GM19395 (cell line): Measurements from ENCODE around the gene CCDC127.
"Not testable (repeated sequence)": the region's sequence is repeated elsewhere in the genome, so short reads cannot be mapped to it uniquely, and the experiment has no call there.

Experiments
- ATAC-seq: cut with Tn5 transposase; IDR thresholded peaks from one replicate; pipeline ENCODE4 v1.9.1; 2021; ENCODE audit warnings: mild to moderate bottlenecking, moderate library complexity; ENCODE audit not compliant: unreplicated experiment

CCDC127 gene, protein sequence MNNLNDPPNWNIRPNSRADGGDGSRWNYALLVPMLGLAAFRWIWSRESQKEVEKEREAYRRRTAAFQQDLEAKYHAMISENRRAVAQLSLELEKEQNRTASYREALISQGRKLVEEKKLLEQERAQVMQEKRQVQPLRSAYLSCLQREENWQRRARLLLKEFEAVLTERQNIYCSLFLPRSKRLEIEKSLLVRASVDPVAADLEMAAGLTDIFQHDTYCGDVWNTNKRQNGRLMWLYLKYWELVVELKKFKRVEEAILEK

DNA sequence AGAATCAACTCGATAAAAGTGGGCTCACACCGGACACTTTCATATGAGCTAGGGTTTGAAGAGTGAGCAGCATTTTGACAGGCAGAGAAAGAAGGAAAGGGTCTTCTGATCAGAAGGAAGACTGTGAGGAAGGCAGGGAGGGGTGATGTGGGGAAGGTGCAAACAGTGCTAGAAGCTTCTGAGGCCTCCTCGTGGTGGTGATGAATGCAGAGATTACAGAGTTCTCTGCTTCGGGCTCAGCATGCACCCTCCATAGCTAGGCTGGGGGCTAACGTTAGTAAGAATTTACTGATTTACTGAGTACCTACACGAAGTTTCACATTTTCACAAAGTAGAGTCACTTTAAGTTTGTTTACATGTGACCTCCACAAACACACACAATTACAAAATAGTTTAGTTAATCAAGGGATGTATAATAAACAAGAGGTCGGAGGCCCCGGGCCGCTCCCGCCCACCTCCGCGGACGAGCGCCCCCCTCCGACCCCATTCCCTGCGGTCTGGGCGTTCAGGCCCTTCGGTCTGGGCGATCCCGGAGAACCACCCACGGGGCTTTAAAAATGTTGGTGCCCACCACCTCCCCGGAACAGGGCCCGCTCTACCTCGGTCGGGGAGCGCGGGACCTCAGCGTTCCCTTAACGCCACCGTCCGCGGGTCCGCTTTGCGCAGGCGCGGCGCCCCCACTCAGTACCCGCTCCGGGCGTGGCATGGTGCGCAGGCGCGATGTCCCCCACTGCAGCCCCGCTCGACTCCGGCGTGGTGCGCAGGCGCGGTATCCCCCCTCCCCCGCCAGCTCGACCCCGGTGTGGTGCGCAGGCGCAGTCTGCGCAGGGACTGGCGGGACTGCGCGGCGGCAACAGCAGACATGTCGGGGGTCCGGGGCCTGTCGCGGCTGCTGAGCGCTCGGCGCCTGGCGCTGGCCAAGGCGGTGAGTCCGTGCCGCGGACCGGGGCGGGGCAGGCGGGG lies at the start of gene CCDC127, which contains the start of gene SDHA:
Gene CCDC127 (minus strand): TSS at position 660 of the 963 bp plus-strand sequence. CDS start 1,304 bp downstream, outside the sequence.
Gene SDHA (plus strand): TSS at position 827 of the 963 bp plus-strand sequence. CDS start 36 bp downstream, at position 863.
- ATAC-seq: peak; percentile 68

DNA sequence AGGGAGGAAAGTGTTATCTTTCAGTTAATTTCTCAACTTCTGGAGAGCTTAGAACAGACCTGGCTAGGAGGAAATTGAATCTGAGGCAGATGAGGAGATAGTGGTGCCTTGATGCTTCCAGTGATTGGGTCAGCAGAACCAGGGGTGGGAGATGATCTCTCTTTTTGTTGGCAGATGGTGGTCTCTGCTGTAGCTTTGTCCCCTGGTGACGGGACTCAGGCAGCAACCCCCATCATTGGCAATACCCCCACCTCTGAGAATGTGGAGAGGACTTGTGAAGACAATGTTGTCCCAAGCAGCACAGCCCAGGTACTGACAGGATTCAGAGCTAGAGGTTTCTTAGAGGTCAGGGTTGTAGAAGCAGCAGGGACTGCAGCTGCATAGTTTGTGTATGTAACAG lies 49.8 kb upstream of the CCDC127 start:
- ATAC-seq: no peak

DNA sequence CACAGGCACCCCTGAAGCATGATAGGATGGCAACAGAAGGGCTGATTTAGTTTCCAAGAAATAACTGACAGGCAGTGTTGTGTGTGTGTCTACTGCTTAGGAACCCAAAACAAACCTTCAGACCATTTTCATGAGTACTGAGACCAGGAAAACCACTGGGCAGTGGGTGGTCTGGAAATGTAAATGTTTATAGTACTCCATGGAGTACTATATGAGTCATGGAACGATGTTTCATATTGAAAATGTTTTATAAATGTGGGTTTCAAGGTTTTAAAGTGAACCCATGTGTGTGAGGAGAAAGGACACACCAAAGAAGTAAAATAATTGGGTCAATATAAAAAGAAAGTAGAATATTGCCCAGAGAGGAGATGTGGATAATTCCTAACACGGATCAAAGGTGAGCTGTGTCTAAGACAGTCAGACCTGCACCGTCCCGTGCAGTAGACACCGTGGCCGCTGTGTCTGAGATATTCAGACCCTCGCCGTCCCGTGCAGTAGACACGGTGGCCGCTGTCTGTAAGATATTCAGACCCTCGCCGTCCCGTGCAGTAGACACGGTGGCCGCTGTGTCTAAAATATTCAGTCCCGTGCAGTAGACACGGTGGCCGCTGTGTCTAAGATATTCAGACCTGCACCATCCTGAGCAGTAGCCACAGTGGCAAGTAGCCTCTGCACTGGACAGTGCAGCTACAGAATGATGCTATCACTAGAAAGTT lies 48.5 kb upstream of the CCDC127 start:
- not testable (repeated sequence) for ATAC-seq

DNA sequence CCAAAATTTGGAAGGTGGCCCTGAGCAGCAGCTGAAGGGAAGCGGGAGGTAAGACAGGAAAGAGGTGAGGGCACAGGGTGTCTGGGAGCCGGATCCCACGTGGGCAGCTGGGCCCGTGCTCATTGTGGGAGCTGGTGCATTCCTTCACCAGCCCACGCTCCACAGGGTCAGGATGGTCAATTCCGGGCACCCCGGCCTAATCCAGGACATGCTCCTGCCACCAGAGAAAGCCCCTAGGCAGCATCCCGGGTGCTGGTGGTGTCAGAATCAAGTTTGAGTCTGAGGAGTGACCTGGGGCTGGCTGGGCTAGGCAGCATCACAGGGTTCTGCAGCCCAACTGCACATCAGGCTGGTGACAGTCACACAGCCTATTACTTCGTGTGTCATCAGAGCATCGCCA lies 46.4 kb upstream of the CCDC127 start:
- ATAC-seq: no peak

DNA sequence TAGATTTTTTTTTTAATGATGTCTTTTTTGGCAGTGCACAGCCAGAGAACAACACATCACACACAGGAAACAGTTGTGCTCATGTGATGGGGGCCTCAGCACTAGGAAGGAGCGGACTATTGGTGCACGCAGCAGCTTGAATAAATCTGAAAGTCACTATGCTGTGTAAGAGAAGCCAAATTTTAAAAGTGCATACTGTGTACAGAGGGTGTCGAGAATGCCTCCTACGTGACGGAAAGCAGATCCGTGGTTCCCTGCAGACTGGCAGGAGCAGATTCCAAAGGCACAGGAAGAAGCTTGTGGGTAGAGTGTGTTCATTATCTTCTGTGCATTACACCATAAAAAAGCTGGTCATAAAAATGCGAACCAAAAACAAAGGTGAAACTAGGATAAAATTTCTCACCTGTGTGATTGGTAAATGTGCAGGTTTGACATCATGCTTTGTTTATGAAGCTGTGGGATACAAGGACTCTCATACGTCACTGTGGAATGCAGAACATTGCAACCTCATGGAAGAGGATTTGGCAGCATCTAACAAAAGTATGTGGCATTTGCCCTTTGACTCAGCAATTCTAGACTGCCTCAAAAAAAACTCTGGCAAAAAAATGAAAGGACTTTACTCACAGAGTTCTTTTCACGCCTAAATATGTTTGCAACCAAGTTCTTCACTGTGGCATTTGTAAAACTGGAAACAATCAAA lies 45.5 kb upstream of the CCDC127 start:
- not testable (repeated sequence) for ATAC-seq

DNA sequence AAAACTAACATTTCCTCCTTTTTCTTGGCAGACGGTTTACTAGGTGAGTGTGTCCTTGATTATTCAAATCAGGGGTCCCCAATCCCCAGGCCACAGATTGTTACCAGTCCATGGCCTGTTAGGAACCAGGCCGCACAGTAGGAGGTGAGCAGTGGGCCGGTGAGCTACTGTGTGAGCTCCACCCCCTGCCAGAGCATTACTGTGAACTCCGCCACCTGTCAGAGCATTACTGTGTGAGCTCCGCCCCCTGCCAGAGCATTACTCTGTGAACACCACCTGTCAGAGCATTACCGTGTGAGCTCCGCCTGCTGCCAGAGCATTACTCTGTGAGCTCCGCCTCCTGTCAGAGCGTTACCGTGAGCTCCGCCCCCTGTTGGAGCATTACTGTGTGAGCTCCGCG lies 39.2 kb upstream of the CCDC127 start:
- no peak for ATAC-seq

DNA sequence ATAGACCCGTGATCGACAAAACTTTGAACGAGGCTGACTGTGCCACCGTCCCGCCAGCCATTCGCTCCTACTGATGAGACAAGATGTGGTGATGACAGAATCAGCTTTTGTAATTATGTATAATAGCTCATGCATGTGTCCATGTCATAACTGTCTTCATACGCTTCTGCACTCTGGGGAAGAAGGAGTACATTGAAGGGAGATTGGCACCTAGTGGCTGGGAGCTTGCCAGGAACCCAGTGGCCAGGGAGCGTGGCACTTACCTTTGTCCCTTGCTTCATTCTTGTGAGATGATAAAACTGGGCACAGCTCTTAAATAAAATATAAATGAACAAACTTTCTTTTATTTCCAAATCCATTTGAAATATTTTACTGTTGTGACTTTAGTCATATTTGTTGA lies 38.4 kb upstream of the CCDC127 start:
- not testable (repeated sequence) for ATAC-seq

DNA sequence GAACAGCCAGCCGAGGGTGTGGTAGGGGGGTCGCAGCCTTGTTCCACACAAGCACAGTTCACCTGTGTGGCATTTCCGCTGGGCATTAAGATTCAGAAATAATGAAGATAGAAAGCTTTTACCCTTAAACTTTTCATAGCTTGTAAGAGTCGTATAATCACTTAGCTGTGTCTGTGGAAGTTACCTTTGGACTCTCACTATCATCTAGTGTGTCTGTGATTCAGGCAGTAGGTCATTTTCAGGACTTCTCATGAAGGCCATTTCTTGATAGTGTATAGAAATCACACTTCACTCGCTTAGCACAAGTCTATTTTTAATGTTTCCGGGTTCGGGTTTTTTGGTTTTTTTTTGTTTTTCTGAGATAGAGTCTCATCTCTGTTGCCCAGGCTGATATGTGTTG lies 37.2 kb upstream of the CCDC127 start:
- ATAC-seq: not testable (repeated sequence)

DNA sequence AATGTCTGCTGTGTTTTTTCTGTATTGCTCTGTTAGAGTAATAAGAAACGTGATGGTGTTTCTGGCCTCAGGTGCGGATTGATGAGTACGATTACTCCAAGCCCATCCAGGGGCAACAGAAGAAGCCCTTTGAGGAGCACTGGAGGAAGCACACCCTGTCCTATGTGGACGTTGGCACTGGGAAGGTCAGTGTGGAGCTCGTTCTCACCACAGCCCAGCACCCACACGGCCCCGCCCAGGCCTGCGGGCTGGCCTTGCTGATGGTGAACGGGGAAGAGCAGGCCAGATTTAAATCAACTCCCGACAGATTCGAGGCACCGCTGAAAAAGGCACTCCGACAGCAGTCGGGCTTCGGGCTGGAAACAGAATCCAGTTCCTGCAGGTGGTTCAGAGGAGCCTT lies 36.4 kb upstream of the CCDC127 start:
- ATAC-seq: not testable (repeated sequence)

DNA sequence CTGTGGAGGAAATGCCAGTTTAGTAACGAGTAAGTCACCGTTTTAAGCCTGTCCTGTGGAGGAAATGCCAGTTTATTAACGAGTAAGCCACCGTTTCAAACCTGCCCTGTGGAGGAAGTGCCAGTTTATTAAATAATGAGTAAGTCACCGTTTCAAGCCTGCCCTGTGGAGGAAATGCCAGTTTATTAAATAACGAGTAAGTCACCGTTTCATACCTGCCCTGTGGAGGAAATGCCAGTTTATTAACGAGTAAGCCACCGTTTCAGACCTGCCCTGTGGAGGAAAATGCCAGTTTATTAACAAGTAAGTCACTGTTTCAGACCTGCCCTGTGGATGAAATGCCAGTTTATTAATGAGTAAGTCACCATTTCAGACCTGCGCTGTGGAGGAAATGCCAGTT lies 34.6 kb upstream of the CCDC127 start:
- ATAC-seq: no peak

DNA sequence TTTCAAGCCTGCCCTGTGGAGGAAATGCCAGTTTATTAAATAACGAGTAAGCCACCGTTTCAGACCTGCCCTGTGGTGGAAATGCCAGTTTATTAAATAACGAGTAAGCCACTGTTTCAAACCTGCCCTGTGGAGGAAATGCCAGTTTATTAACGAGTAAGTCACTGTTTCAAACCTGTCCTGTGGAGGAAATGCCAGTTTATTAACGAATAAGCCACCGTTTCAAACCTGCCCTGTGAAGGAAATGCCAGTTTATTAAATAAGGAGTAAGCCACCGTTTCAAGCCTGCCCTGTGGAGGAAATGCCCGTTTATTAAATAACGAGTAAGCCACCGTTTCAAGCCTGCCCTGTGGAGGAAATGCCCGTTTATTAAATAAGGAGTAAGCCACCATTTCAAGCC lies 34.0 kb upstream of the CCDC127 start:
- not testable (repeated sequence) for ATAC-seq

DNA sequence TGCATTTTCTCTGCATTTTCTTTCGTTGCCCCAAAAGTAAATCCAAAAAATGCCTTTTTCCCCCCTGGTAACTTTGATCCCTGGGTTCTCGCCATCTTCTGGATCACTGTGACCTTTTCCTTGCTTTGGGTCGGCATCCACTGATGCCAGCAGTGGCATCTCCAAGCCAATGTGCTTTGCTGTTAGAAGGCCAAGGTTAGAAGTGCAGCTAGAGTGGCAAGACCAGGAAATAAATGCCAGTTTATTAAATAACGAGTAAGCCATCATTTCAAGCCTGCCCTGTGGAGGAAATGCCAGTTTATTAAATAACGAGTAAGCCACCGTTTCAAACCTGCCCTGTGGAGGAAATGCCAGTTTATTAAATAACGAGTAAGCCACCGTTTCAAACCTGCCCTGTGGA lies 33.6 kb upstream of the CCDC127 start:
- ATAC-seq: not testable (repeated sequence)

DNA sequence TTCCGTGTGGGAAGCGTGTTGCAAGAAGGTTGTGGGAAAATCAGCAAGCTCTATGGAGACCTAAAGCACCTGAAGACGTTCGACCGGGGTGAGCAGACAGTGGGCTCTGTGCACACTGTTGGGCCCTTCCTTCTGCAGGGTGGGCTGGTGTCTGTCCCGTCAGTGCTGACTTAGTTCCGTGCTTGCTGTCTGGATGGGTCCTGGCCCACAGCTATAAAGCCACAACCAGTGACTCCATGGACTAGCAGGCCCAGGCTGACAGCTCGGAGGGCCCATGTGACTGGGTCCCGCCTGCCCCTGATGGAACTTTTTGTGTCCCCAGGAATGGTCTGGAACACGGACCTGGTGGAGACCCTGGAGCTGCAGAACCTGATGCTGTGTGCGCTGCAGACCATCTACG lies 33.1 kb upstream of the CCDC127 start:
- ATAC-seq: not testable (repeated sequence)

DNA sequence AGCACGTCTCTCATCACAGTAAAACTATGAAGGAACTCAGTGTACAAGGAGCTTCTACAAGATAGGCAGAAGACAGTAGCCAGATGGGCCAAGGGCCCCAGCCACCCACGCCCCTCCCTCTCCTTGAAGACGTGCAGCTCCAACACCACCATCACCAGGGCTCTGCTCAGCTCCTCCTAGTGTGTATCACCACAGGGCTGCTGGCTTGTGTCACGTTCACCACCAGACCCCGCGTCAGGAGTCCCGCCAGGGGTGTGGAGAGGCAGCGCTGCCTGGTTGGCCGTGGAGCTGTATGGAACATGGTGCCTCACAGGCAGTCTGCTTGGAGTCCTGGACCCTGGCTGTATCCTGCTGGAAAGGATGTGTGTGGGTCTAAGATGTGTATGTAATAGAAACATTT lies 32.4 kb upstream of the CCDC127 start:
- ATAC-seq: not testable (repeated sequence)

DNA sequence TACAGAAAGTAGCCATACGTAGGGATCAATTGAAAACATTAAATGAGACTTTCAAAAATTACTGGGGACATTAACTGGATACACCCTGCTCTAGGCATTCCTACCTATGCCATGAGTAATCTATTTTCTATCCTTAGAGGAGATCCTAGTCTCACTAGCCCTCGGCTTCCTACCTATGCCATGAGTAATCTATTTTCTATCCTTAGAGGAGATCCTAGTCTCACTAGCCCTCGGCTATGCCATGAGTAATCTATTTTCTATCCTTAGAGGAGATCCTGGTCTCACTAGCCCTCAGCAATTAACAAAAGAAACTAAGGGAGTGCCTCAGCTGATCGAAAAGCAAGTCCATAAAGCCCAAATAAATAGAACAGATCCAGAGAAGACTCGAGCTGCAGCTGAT lies 27.8 kb upstream of the CCDC127 start:
- ATAC-seq: not testable (repeated sequence)

DNA sequence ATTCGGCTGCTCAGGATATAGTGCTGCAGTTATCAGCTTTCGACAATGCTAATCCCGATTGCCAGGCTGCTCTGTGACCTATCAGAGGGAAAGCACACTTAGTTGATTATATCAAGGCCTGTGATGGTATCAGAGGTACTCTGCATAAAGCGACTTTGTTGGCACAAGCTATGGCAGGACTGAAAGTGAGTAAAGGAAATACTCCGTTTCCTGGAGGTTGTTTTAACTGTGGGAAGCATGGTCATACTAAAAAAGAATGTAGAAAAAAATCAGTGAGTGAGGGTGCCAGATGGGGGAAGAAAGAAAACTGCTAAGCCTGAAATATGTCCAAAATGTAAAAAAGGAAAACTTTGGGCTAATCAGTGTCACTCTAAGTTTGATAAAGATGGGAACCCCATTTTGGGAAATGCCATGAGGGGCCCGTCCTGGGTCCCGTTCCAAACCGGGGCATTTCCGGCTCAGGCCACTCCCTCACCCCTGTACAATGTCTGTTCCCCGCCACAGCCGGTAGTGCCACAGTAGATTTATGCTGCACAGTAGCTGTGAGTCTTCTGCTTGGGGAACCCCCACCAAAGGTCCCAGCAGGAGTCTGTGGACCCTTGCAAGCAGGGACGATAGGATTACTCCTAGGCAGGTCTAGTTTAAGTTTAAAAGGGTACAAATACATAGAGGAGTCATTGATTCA lies 25.9 kb upstream of the CCDC127 start:
- not testable (repeated sequence) for ATAC-seq

DNA sequence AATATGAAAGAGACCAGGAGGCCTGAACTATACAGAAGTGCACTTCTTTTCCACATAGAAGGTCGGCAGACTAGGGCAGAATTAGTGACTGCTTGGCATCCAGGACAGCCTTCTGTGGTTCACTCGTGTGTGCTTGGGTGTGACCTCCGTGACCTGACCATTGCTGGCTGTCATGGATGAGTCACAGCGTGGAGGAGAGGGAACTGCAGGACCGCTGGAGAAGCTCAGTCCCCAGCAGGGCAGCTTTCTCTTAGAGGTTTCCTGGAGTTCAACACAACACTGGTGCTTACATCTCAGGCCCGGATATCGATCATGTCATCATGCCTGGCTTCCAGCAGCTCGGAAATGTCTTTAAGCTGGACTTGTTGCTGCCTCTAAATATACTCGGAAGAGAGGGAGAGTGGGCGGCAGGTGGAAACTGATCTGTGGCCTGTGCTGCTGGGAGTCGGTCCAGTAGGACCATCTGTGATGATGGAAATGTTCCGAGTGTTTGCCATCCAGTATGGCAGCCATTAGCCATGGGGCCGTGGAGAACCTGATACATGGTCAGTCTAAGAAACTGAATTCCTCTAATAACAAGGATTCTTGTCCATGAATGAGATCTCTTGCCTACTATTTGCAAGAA lies 23.2 kb upstream of the CCDC127 start:
- ATAC-seq: not testable (repeated sequence)

DNA sequence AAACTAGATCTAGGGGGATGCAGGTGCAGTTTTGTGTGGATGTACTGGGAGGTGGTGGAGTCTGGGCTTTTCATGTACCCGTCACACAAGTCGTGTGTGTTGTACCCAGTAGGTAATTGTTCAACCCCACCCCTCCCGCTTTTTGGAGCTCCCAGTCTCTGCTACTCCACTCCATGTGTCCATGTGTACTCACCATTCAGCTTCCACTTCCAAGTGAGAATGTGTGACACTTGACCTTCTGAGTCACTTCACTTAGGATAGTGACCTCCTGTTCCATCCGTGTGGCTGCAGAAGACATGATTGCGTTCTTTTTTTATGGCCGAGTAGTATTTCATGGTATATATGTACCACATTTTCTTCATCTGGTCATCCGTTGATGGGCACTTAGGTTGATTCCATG lies 22.6 kb upstream of the CCDC127 start:
- ATAC-seq: not testable (repeated sequence)

DNA sequence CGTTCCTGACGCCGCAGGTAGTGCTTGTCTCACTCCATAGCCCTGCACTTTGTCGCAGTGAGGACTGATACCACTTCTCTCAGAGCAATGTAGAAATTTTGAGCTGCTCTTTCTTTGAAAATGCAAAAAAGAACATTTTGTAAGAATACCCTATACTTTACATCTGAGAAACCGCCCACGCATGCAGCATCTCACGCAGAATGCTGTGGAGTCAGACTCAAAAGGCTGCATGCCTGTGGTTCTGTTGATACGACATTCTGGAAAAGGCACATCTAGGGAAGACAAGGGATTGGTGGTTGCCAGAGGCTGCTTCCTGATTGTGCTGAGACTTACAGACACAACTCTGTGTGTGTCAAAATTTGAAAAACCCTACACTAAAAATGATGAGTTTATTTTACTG lies 20.0 kb upstream of the CCDC127 start:
- not testable (repeated sequence) for ATAC-seq
